Adrenal gland (tissue), 5 donors: ENCODE data around the gene RAD21L1.

Experiments
- POLR2A ChIP-seq, 2 donors: fragments of 450-650 bp; IDR thresholded peaks; one replicate each; pipeline ENCODE4 v1.6.1; 2017; ENCODE audit warnings: antibody characterized with exemption in 2 of 2, mild to moderate bottlenecking in 2 of 2, moderate library complexity in 1 of 2
- TF ChIP-seq, protein P1 (sequence below), 6 experiments: fragments of 450-650 bp in 4 of 6; fragments of 200-600 bp in 2 of 6; sonication (generic) in 1 of 6; IDR thresholded peaks; 1 replicate in 5 of 6; 2 replicates in 1 of 6; pipeline versions ENCODE4 v1.5.1 to v1.8.0; 2016 to 2021; ENCODE audit warnings: antibody characterized with exemption in 6 of 6, mild to moderate bottlenecking in 2 of 6, moderate library complexity in 1 of 6
- donor health status: DM: no; HTN: no; CAD: no.

DNA sequence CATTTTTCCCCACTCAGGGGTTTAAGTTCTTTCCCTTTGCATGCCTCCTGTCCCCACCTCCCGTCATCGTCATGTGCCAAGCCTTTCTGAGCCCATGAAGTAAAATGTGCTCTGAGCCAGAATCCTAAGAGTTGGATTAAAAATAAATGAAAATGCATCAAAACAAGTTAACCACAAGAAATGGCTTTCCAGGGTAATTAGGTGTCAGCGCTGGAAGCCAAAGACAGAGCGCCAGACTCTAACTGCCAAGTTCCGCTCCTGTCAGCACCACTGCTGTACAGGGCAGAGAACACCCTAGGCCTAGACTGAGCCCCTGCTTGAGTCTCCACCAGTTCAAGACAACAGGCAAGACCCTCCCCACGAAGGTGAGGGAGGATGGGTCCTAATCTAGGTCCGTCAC lies 28.0 kb upstream of the RAD21L1 start:
- TF ChIP-seq POLR2A (IDR thresholded peaks at IDR 0.05), result no peak
- TF ChIP-seq, protein P1, sequence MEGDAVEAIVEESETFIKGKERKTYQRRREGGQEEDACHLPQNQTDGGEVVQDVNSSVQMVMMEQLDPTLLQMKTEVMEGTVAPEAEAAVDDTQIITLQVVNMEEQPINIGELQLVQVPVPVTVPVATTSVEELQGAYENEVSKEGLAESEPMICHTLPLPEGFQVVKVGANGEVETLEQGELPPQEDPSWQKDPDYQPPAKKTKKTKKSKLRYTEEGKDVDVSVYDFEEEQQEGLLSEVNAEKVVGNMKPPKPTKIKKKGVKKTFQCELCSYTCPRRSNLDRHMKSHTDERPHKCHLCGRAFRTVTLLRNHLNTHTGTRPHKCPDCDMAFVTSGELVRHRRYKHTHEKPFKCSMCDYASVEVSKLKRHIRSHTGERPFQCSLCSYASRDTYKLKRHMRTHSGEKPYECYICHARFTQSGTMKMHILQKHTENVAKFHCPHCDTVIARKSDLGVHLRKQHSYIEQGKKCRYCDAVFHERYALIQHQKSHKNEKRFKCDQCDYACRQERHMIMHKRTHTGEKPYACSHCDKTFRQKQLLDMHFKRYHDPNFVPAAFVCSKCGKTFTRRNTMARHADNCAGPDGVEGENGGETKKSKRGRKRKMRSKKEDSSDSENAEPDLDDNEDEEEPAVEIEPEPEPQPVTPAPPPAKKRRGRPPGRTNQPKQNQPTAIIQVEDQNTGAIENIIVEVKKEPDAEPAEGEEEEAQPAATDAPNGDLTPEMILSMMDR (IDR thresholded peaks at IDR 0.05), result no peak
